C4-2B (cell line): Measurements from ENCODE around the gene GRIK4.

Experiments used
- H3K27ac ChIP-seq: fragments of 450-650 bp; 2 replicates; pipeline ENCODE4 v1.5.1; 2017
- ZFX ChIP-seq: fragments of 450-650 bp; IDR thresholded peaks from 2 replicates; pipeline ENCODE4 v1.6.1; 2017
- TF ChIP-seq, protein P1 (sequence below): fragments of 450-650 bp; conservative IDR thresholded peaks from 2 replicates; pipeline ENCODE4 v1.5.1; 2017; ENCODE audit warnings: mild to moderate bottlenecking

Gene GRIK4

DNA sequence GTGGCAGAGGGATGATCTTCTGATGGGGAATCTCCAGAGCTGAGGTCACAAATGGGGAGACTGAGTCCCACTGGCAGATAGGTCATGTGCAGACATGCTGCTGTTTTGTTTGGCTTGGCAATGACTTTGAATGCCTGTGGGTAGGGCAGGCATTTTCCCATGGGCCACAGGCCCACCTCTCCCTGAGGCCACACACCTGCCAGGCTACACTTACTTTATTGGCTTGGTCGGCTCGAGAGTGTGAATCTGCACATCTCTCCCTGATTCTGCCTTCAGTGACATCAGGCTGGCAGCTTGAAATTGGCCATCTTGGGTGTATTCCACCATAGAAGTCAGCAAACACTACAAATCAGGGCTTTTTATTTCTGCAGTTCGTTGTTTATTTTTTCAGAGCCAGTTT lies 91.5 kb downstream of the GRIK4 start:
- TF ChIP-seq, protein P1, sequence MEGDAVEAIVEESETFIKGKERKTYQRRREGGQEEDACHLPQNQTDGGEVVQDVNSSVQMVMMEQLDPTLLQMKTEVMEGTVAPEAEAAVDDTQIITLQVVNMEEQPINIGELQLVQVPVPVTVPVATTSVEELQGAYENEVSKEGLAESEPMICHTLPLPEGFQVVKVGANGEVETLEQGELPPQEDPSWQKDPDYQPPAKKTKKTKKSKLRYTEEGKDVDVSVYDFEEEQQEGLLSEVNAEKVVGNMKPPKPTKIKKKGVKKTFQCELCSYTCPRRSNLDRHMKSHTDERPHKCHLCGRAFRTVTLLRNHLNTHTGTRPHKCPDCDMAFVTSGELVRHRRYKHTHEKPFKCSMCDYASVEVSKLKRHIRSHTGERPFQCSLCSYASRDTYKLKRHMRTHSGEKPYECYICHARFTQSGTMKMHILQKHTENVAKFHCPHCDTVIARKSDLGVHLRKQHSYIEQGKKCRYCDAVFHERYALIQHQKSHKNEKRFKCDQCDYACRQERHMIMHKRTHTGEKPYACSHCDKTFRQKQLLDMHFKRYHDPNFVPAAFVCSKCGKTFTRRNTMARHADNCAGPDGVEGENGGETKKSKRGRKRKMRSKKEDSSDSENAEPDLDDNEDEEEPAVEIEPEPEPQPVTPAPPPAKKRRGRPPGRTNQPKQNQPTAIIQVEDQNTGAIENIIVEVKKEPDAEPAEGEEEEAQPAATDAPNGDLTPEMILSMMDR: no peak
- no peak for TF ChIP-seq ZFX
- H3K27ac ChIP-seq: no peak overlapping the region

DNA sequence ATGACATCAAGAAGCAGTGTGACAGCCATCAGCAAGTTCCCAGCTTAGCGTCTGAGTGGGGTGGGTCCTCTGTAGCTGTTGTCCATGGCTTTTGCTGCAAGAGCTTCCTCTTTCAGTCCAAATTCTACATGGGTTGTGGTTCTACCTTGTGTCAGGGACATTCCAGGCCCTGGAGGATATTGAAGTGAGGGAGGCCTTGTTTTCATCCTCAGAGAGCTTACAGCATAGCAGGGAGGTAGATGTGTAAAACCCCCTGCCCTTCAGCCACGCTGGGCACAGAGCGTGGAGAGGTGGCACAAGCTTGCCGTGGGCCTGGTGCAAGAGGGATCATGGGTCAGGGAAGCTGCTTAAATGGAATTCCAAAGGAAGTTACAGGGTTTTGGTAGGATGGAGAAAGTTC lies 93.9 kb downstream of the GRIK4 start:
- no peak overlapping the region for H3K27ac ChIP-seq
- TF ChIP-seq, protein P1: no peak
- TF ChIP-seq ZFX: no peak

DNA sequence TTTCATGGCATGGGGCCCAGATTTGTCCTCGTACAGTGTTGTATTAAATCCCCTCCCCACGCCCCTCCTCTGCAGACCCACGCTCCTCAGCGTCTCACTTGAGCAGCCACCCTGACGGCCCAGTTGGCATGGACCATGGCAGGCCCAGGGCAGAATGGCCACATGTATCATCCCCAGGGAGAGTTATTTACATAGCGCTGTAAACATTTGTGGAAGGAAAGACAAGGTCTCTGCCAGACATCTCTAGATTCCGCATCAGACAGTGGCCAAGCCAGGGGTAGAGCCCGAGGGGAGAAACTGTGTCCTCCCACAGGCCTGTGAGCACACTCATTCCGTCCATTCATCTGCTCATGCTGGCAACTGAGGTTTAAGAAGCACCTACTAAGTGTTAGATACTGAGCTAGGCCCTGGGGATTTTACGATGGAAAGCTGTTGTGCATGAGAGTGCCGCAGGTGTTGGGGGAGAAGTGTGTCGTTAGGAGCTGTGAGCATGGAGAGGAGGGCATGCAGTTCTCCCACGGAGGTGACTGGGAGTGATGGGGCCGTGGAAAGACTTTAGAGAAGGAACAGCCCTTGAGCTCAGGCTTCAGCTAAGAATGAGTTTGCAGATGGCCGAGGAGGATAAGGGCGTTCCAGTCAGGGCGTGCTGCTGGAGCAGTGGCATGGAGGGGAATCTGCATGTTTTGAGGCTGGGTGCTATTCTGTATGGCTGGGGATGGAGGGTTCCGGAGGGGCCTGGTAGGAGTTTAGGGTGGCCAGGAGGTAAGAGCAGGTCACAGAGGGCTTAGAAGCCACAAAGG lies 94.9 kb downstream of the GRIK4 start:
- TF ChIP-seq, protein P1: no peak
- no peak for TF ChIP-seq ZFX
- H3K27ac ChIP-seq: no peak overlapping the region

DNA sequence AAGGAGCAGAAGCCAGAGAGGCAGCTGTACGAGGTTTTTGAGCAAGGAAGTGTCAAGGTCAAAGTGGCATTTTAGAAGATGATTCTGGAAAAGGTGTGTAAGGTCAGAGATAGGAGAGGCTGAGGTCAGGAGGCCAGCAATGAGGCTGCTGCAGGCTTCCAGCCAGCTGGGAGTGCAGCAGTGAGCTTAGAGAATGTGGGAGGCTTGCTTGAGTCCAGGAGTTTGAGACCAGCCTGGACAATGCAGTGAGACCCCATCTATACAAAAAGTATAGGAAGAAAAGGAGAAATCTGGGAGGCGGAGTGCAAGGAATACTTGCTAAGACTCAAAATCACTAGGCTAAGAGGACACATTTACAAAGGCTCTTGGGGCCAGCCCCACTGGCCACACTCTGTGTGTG lies 96.5 kb downstream of the GRIK4 start:
- TF ChIP-seq, protein P1: no peak
- no peak for TF ChIP-seq ZFX
- no peak overlapping the region for H3K27ac ChIP-seq

DNA sequence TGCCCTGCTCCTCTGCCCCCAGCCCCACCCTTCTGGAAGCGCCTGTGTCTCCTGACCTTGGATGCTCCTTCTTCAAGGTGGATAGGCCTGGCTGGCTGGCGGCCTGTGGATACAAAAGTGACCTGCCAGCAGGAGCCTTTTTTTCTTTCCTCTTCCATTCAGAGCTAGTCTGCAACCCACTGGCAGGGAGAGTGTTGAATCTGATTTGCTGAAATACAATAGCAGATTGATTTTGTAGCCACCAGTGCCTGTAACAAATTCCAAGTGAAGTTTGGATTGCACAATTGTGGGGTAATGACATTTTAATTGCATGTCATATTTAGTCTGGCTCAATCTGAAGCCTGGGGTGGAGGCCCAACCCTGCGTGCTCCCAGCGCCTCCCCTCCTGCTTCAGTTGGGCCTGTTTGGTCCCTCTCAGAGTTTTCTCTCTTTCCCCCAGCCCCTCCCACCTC lies 97.2 kb downstream of the GRIK4 start:
- TF ChIP-seq, protein P1: no peak
- TF ChIP-seq ZFX: no peak

DNA sequence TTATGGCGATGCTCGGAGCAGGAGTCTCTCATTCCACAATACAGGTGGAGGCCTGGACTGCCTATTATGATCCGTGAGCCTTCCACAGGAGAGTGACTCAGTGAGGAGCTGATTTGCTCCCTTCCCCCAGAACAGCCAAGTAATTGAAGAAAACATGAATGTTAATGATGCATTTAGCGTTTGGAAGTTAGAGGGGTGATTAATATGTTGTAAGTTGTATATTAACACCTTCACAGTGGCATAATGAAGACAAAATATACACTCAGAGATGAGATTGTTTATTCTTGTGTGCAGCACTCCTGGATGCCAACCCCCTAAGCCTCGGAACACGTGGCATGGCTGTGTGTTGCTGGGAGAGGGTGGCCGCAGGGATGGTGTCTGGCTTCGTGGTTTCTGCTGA lies 98.6 kb downstream of the GRIK4 start:
- no peak overlapping the region for H3K27ac ChIP-seq
- TF ChIP-seq, protein P1: no peak
- no peak for TF ChIP-seq ZFX

More for the DNA sequence above, 97.2 kb downstream of the GRIK4 start:
- no peak overlapping the region for H3K27ac ChIP-seq

DNA sequence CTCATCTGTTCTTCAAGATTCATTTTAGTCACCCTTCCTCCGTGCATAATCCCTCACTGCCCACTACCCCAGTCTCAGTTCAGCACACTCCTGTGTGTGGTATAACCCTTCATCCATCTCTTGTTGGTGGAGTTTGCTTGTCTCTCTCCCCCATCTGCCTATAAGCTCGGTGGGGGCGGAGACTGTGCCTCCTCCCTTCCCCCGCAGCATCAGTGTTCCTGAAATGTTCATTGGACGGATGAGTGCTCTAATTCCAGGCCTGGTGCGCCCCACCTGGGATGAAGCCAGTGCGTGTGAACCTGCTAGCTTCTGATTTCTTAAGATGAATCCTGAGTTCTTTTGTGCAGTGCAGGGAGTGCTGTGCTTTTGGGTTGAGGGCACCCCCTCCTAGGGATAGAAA lies 100.0 kb downstream of the GRIK4 start:
- no peak for TF ChIP-seq ZFX
- TF ChIP-seq, protein P1: no peak
- no peak overlapping the region for H3K27ac ChIP-seq
